Fibroblast of skin of right biceps (primary cell): ENCODE results near the gene RAB20.
"Not testable (repeated sequence)": the region's sequence is repeated elsewhere in the genome, so short reads cannot be mapped to it uniquely, and the experiment has no call there.

Experiments used
- DNase-seq: peaks from one replicate; pipeline ENCODE4 v3.0.0-alpha.2; 2013

The RAB20 gene

DNA sequence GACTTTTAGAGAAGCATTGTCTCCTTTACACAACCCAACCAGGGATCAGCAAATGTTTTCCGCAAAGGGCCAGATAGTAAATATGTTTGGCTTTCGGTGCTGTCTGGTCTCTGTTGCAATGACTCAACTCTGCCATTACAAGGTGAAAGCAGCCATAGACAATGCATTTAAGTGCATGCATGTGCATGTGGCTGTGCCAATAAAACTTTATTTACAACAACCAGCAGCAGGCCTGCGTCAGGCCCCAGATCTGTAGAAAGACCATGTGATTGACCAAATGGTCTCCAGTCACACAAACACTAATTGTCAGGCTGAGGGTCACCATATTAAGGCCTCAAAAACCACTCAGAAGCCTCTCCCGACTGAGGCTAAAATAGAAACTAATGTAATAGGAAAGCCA lies 8.1 kb downstream of the RAB20 start:
- DNase-seq: no peak

DNA sequence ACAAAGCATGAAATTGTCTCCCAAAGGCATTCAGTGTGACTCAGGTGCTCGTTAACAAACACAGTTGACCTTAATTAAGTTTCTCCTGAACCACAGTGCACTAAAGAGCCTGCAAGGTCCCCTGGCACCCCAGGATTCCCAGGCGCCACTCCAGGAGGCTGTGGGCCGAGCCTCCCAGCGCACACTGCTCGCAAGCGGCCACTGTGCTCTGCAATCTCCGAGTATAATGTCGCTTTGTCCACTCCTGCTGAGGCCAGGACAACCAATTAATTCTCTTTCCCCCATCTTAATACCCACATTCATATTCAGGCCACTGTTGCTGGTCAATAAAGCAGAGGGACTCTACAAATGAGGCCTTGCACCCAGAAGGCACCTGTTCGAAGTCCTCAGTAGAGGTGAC lies 8.8 kb downstream of the RAB20 start:
- no peak for DNase-seq

DNA sequence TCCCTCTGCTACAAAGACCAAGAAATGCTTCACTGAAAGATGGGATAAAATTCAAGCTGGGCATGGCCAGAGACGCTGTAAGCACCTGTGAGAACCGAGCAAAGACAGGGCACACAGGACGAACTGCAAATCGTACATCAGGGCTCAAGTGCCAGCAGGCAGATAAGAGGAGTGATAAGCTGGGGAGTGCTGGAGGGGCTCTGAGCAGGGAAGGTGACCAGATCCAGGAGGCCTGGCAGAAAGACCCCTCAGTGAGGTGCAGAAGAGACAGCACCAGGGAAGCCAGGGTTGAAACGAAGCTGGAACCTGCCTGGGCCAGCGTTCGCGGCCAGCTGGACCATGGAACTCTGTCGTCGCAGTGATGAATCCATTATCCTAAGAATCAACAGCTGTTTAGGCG lies 10.2 kb downstream of the RAB20 start:
- no peak for DNase-seq

DNA sequence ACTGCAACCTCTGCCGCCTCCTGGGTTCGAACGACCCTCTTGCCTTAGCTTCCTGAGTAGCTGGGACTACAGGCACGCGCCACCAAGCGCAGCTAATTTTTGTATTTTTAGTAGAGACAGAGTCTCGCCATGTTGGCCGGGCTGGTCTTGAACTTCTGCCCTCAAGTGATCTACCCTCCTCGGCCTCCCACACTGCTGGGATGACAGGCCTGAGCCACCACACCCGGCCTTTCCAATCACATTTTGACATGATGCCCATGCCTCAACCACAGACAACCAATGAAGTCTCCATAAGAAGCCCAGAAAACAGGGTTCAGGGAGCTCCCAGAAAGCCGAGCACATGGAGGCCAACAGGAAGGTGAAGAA lies 11.7 kb downstream of the RAB20 start:
- DNase-seq: no peak

DNA sequence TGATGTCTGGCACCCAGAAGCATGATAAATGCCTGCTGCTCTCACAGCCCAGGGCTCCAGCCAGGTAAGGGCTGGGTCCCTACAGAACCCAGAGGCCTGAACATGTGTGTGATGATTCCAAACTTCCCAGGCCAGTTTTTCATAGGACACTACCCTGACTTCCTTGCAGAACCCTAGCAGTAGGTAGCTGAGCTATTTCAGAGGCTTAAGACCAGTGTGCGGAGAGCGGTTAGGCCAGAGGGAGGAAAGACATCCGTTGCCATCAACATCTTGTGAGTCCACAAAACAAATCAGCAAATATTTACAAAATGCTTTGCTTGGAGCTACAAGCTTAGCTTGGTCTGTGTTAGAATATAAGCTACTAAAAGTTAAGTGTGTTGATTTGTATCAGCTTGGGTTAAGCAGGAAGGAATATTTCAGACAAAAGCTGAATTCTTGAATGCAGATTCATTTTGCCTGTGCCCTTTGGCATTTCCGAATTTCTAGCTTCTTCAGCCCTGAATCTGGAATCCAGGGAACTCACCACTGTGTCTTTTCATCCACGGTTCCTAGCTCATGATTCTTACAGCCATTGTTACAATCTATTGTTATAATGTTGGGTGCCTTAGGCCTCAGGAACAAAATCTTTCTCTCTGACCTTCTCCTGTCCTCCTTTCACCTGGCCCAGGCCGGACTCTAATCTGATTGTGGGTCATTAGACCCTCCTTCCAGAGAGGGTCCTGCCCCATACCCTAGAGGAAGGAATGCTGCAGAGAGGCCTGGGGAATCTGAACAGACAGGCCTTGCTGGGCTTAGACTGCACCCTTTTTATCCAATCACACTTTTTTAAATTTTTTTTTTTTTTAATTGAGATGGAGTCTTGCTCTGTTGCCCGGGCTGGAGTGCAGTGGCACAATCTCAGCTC lies 12.4 kb downstream of the RAB20 start:
- no peak for DNase-seq

DNA sequence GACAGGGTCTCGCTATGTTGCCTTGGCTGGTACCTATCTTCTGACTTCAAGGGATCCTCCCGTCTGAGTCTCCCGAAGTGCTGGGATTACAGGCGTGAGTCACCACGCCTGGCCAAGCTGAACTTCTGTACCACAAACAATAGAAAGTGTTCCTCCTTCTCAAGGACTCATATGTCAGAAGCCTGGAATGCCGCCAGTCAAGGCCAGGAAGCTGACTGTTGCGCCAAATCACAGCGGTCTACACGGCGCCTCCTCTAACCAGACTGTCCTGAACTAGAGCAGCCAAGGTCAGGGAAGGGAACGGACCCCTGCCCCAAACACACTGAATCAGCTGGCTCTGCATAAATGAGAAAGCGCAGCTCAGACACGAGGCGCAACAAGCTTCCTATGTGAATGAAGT lies 14.6 kb downstream of the RAB20 start:
- peak; percentile 92 for DNase-seq

DNA sequence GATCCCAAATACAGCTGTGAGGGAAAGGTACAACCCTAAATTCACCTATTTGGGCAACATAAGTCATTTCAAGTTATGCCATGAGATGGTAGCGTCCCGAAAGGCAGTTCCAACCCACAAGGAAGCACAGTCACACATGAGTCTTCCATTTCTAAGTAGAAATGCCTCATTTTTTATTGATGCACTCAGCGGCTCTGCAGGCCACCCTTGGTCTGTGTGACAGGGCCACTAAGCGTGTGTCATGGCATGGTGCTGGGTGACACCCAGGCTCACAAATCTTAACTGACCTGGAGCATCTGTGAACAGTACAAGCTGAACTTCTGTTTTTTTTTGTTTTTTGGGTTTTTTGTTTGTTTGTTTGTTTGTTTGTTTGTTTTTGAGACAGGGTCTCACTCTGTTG lies 15.1 kb downstream of the RAB20 start:
- DNase-seq: no peak

DNA sequence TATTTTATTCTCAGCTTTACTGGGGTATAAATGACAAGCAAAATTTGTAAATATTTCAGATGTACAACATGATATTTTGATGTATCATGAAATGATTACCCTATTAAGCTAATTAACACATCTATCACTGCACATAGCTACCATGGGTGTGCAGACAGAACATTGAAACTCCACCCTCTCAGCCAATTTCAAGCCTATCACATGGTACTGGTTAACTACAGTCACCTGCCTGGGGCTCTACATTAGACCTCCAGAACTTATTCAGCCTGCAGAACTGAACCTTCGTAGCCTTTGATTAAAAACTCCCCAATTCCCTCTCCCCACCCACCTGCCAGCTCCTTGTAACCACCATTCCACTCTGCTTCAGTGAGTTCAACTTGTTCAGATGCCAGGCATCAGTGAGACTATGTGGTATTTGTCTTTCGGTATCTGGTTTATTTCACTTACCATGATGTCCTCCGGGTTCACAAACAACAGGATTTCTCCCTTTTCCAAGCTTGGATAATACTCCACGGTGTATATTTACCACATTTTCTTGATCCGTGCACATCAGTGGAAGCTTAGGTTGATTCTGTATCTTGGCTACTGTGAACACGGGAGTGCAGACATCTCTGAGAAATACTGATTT lies 19.2 kb downstream of the RAB20 start:
- DNase-seq: no peak

DNA sequence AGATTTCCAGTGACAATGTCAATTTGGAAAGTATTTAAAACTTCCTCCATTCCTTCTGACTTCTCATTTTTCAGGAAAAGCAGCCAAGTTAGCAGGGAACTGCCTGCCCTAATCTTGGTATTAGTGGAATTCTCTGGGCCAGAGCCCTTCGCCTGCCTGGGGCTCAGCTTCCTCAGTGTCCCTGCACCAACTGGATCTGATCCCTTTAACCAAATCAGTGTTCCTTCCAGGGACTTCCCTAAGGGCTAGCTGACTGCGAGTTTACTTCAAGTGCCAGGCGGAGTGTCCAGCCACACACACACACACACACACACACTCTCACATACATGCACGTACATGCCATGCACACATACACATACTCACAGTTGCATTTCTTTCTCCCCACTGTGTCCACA lies 20.0 kb downstream of the RAB20 start:
- no peak for DNase-seq

DNA sequence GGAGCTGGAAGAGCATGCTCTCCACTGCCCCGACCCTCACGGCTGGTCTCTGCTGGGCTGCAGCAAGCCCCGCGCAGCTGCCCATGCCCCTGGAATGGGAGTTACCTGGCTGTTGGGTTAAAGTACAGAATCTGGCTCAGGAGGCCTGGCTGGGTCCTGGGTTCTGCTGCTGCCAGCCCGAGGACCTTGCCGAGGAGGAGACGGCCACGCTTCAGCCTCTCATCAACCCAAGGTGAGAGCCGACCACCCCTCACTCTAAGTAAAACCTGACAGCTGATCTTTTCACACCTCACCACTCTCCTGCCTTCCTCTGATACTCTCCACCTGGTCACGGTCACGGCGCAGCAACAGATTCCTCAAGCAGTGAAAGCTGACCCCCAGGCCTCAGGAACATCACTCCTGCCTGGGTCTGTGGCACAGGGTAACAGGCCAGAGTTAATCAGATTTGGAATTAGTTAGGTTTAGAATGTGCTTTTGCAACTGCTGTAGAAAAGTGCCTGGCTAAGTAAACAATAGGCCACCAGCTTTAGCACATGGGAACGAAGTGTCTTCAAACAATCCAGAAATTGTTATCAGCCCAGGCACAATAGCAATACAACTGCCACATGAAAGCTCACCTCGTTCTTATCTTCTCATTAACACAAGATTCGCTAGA lies 20.5 kb downstream of the RAB20 start:
- DNase-seq: no peak

DNA sequence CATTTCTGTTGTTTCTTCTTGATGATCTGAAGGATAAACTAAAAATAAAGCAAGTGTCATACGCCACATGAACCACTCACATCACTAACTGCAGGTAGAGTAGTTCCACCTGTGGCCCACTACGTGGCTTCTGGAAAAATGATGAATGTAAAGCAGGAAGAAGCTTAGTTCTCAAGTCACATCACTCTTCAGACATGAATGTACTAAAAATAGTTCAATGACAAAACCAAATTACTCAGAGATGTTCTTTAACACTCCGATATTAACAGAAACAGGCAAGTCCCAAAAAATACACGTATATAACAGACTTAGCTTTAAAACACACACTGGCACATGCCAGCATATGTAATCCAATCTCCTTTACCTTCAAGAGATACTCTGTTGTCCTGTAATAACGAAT lies 21.6 kb downstream of the RAB20 start:
- DNase-seq: no peak

DNA sequence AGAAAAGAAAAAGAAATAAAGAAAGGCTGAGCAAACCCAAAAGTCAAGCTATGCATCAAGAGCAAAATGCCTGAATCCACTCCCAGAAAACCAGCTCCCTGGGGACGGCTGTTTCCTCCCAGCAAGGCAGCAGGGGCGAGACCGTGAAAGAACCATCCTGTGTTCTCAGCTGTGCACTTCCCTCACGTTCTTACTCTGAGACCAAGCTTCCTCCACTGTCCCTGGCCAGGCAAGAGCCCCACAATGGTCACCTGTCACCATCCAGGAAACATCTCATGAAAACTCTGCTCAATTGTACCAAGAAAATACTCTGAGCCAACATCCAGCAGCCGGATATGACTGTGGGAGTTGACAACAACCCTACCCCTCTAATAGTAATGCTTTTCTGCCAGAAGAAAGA lies 22.9 kb downstream of the RAB20 start:
- DNase-seq: no peak

DNA sequence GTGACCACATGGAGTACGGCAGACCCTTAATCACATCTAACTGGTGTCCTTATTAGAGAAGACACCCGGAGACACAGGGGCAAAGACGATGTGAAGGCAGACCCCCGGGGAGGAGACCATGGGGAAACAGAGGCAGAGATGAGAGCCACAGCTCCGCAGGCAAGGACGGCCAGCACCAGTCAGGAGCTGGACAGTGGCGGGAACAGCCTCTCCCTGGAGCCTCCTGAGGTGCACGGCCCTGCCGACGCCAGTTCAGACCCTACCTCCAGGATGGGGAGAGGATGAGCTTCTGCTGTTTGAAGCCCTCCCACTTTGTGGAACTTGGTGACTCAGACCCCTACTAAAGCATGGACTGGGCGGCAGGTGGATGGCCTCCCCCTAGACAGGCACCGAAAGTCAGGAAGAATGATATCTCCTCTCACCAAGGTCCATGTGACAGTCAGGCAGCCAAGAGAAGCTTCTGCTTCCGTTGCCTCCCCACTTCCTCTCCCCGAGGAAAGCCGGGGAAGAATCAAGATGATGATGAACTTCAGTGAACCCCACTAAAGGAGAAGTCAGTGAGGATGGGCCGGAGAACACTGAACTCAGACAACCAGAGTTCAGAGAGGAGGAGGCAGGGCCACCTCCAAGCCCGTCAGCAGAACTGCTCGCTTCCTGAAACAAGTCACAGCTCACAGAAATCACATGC lies 25.4 kb downstream of the RAB20 start:
- no peak for DNase-seq

DNA sequence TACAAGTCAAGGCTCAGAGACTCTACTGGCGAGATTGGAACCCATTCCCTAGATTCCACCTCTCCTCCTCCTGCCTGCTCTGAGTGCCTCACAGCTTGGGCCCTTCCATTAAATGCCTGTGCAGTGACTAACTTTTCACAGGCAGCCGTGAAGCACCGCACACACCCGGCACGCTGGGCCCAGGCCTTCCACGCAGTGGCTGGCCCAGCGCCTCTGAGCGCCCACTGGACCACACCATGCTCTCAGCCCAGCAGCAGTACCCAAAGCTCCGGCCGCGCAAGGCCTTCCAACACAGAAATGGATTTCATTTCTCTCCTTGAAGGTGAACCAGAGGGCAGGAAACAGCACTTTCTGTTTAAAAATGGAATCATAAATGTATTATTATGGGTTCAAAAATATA lies 26.0 kb downstream of the RAB20 start:
- DNase-seq: no peak

DNA sequence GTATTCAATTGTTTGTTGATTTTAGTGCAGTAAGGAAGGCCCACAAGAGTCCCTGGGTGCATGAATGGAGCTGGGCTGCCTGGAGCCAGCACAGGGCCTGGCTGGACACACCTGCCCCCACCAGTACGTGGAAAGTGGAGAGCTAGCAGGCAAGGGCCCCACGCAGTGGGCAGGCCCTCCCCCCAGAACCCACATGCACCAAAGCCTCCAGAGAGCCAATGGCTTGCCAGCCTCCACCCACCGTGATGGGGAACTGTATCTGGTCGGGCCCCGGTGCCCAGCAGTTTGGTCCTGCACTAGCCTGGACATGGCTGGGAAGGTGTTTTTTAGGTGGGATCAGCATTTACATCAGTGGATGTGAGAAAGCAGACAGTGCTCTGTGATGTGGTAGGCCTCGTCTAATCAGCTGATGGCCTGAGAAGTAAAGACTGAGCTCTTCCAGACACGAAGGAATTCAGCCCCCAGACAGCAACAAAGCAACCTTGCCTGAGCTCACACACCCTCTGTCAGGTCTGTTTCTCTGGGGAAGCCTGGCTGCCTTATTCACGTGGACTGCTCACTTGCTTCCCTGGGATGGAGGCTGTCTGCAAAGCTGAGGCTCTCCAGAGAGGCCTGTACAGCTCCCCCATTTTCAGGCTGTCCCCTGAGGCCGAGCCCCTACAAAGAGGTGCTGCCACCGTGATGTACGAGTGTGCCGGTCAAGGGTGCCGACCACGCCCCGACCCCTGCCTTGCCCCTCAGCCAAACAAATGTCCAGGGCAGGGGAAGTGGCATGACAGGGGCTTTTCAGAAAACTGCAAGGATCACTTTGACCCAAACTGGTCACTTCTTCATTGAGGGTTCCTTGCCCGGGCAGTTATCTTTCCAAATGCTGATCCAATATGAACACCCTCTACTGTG lies 27.5 kb downstream of the RAB20 start:
- no peak for DNase-seq

DNA sequence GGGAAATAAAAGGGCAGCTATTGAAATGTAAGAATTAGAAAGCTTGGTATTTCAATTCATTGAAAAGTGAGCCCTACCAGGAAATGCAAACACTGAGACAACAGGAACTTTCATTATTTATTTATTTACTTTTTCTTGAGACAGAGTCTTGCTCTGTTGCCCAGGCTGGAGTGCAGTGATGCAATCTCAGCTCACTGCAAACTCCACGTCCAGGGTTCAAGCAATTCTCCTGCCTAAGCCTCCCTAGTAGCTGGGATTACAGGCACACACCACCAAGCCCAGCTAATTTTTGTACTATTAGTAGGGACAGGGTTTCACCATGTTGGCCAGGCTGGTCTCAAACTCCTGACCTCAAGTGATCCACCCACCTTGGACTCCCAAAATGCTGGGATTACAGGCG lies 29.3 kb downstream of the RAB20 start:
- DNase-seq: not testable (repeated sequence)

DNA sequence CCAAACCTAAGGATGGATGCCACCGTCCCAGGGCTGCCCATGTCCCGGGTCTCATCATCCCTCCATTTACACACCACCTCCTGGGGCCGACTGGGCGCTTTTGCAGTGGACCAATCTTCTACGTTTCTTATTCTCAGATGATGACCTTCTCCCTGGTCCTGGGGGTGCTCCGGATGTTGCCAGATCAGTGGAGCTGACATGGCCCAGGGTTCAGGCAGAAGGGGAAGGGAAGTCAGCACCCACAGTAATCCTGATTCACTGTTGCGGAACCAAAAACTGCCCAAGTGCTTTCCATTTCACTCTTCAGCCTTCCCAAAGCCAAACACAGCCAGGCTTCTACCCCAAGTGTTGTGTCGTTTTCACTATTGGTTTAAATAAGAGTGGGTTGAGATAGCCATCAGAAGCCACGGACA lies 29.8 kb downstream of the RAB20 start:
- DNase-seq: no peak

DNA sequence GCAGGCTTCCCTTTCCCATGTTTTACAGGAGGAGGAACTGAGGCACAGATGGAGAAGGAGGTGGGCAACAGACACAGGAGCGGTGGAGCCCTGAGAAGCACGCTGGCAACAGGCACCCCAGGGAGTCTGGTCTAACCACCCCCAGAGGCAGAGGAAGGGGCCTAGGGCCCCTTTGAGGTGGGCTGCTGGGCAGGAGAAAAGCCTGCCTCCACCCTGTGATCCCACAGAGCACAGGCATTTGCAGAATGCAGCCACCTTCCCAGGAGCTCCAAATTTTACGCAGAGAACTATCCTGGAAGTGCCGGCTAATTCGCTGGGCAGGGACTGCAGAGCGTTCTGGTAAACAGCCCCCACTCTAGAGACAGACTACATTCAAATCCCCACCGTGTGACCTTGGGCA lies 30.4 kb downstream of the RAB20 start:
- DNase-seq: no peak

DNA sequence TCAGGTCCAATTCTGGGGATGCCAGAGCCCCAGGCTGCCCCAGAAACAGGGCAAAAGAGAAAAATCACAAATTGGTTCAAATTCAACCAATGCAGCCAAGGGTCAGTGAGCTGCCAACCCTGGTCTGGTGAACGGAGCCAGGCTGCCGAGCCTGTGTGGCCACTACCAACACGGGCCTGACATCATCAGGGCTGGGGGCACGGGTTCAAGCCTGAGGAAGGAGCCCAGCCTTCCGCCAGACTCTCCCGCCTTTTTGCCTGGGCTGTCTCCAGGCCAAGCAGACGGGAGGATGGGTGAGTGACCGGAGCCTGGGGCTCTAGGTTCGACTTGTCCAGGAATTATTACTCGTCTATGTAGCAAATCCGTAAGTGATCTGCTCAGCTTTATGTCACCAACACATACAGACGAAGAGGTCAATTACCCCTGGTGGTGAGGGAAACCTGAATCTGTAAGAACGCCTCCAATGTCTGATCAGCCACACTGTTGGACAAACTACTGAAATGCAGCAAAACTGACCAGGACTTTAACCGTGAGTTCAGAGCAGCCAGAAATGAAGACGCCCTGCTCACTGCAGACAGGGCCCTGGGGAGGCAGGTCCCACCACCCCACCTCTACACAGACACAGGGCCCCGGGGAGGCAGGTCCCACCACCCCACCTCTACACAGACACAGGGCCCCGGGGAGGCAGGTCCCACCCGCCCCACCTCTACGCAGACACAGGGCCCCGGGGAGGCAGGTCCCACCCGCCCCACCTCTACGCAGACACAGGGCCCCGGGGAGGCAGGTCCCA lies 31.8 kb downstream of the RAB20 start:
- no peak for DNase-seq

DNA sequence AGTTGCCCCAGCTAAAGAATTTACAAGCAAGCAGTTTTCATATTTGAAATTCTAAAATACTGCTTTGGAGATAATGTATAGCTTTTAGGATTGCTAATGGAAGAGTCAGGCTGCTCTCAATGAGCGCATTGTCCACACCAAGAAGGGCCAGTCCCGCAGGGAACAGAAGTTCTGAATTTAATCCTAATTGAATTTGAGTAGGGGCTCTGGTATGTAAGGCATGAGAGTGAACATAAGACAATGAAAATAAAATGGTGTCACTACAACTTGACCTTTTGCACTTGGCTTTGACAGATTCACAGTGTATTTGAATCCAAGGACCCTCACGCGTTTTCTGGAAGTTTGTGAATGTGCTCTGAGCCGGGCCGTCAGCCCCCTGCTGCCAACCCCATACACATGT lies 32.6 kb downstream of the RAB20 start:
- no peak for DNase-seq

DNA sequence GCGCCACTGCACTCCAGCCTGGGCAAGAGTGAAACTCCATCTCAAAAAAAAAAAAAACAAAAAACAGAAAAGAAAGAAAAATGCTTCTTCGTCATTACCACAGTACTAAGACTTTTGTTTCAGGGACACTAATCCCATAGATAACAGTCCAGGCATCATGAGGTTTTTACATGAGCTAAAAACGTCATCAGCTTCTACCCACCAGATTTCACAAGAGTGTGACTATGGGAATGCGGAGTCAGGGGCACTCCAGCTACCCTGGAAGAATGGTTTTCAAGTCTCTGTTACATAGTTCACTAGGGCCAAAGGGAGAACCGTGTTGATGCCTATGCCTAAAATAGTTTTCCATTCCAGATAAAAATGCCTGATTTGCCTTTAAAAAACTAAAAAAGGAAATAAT lies 33.2 kb downstream of the RAB20 start:
- DNase-seq: no peak
